Right renal cortex interstitium (tissue), 3 donors: Measurements from ENCODE around the gene MYBPC3. TPM values are rescaled to one million over a fixed set of nuclear protein-coding genes. Genes with fewer than 3 reads are reported as not detected.
A peak's percentile ranks its signal among the peaks of the same experiment; 100 is the strongest.

ENCODE experiments used
- DNase-seq, 3 donors: peaks; one replicate each; pipeline ENCODE4 v3.0.0-alpha.2; 2013; ENCODE audit warnings: low read depth in 3 of 3, low spot score in 2 of 3
- polyA plus RNA-seq, 3 donors: library from polyadenylated mRNA; unstranded; fragments of 120-200 nt; gene quantifications; one replicate each; pipeline ENCODE4 v1.2.1, GENCODE V29; 2013; ENCODE audit not compliant: insufficient read length in 3 of 3

MYBPC3 gene
- polyA plus RNA-seq, 3 donors: 0.08 to 0.64 (median 0.18) TPM

- no peak for DNase-seq
Observed at GRCh38 chr11:47387944-47388696, 35.6 kb upstream of the MYBPC3 start.

DNA sequence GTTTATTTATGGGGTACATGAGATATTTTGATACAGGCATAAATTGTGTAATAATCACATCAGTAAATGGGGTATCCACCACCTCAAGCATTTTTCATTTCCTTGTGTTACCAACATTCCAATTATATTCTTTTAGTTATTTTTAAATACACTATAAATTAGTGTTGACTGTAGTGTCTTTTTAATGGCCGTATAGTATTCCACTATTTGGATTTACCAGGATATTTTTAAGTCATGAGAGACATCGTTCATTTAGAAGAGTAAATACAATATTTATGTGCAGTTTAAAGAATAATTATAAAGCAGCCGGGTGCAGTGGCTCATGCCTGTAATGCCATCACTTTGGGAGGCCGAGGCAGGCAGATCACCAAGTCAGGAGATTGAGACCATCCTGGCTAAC is 32.0 kb upstream of the MYBPC3 start:
- DNase-seq: no peak

DNA sequence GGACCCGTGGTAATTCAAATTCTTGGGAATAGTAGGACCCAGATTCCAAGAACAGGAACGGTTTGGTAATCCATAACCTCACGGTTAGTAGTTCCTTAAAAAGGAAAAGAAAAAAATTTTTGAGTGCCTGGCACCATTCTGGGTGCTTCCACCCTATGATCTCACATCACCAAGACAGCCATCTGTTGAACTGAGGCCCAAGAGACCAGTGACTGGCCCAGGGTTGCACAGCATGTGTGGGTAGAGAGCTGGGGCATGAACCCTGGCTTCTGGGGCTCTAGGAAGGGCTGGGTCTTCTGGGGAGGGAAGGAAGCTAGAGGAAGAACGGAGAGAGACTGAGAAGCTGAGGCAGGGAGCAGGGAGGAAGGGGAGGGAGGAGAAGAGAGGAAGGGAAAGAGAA is 30.6 kb upstream of the MYBPC3 start:
- no peak for DNase-seq

DNA sequence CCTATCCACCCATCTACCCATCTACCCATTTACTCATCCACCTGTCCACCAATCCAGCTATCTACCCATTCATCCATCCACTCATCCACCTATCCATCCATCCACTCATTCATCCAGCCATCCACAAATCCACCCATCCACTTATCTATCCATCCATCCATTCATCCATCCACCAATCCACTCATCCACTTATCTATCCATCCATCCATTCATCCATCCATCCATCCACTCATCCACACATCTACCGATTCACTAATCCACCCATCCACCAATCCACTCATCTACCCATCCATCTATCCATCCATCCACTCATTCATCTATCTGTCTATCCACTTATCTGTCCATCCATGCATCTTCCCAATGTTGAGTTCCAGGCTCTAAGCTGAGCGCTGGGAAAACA is 27.6 kb upstream of the MYBPC3 start:
- no peak for DNase-seq

GRCh38 chr11:47379317-47379716 is 26.8 kb upstream of the MYBPC3 start:
- DNase-seq: no peak

- no peak for DNase-seq
Observed at GRCh38 chr11:47378836-47379170, 26.3 kb upstream of the MYBPC3 start.

- no peak for DNase-seq
Observed at GRCh38 chr11:47378010-47378835, 25.7 kb upstream of the MYBPC3 start, which contains the start of gene SPI1. TSS of gene SPI1 (minus strand) at chr11:47378547. CDS start at chr11:47378353, 194 bp downstream.

GRCh38 chr11:47377571-47378009 is 25.1 kb upstream of the MYBPC3 start:
- DNase-seq: no peak

GRCh38 chr11:47376525-47377371 is 24.2 kb upstream of the MYBPC3 start:
- DNase-seq: no peak

DNA sequence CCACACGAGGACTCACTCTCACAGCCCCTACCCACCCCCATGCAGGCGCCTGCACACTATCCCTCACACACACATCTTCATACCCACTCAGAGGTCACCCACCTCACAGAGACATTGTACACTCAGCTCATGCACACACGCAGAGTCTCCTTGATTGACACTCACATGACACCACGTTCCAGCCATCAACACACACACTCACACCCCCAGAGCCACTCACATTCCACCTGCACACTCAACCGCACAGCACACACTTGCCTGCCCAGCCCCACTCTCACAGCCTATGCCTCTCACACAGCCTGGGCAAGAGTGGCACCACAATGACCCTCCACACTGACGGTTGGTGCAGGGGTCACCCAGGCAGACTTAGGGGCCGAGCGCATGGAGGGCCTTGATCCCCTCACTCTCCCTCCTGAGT is 23.6 kb upstream of the MYBPC3 start:
- no peak for DNase-seq

- no peak for DNase-seq
Observed at GRCh38 chr11:47375546-47376085, 23.1 kb upstream of the MYBPC3 start.

DNA sequence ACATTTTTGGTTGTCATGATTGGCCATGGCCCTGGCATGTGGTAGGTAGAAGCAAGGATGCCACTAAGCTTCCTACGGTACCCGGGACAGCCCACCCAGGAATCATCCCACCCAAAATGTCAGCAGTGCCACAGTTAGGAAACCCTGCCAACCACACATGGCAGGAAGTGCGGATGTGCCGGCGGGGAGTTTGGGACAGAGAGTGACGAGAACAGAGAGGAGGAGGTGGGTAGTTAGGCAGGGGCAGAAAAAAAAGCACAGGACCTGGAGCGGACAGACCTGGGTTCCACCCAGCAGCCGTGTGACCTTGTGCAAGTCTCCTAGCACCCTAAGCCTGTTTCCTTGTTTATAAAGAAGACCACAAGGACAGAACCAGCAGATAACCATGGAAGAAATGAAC is 22.5 kb upstream of the MYBPC3 start:
- no peak for DNase-seq

GRCh38 chr11:47374720-47375019 is 22.2 kb upstream of the MYBPC3 start:
- DNase-seq: no peak

DNA sequence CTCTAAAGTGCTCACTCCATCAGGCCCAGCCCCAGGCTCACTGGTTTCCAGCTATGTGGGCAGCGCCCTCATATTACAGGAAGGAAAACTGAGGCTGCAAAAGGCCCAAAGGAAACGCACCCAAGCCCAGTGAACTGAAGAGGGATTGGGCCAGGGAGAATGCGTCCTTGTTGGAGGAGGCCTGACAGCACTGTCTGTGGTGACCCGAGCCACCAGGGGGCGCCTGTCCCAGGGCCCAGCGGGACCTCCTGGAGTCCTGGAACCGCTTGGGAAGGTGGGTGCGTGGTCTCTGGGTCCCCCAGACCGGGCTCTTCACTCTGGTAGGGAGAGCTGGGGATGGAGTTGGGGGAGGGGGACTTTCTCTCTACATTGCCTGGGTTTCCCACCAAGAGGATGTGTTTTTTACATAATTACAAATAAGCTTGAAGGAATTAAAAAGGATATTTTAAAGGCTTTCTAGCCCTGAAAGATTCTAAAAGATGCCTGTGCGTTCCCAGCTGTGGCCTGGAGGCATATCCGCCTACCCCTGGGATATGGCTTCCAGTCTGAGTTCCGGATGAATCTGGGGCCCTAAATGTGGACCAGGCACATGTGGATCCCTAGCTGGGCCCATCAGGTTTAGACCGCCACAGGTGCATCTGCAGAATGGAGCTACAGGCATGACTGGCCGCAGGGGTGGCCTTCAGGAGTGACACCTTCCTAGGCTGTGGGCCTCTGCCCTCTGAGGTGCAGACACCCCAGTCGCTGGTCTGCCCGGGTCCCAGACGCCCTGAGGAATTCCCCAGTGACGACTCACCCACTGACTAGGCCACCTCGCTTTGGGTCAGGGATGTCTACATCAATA is 21.6 kb upstream of the MYBPC3 start:
- DNase-seq: peak in 2 of 3 donors; percentile 45 to 54

DNA sequence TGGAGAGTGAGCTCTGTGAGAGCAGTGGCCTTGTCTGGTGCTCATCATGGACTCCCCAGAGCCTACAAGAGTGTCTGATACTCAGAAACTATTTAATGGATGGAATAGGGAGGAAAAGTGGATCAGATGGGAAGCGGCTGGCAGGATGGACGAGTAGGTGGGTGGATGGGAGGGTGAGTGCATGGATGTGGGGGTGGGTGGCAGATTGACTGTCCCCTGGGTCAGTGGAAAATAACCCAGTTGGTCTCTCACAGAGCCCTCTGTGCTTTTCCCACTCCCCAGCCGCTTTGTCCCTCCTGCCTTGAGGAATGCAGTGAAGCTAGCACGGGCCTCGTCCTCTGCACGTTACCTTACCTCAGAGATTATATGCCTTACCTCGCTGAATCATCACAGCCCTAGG is 19.9 kb upstream of the MYBPC3 start:
- no peak for DNase-seq

DNA sequence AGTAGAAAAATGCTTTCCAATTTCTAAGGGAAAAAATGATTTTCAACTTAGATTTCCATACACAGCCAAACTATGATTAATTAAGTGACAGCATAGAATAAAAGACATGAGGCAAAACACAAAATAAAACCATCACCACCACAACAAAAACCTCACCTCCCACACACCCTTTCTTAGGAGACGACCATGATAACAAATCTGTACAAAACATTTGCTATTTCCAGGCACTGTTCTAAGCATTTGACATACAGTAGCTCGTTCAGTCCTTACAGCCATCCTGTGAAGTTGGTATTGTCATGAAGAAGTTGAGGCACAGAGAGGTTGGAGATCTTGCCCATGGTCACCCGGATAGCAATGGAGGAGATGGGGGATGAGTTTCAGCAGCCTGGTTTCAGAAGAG is 17.2 kb upstream of the MYBPC3 start:
- no peak for DNase-seq

- DNase-seq: no peak
Observed at GRCh38 chr11:47366020-47366490, 13.6 kb upstream of the MYBPC3 start.

- no peak for DNase-seq
Observed at GRCh38 chr11:47361419-47361818, 8.9 kb upstream of the MYBPC3 start.

DNA sequence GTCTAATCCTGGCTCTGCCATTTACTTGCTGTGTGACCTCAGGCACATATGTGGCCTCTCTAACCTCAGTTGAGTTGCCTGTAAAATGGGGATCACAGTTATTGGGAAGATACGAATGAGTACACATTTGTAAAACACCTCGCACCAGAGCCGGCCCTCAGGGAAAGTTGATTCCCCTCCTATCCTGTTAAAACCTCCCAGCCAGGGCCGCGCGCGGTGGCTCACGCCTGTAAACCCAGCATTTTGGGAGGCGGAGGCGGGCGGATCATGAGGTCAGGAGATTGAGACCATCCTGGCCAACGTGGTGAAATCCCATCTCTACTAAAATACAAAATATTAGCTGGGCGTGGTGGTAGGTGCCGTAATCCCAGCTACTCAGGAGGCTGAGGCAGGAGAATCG is 7.8 kb upstream of the MYBPC3 start:
- no peak for DNase-seq

GRCh38 chr11:47359586-47359985 is 7.1 kb upstream of the MYBPC3 start:
- no peak for DNase-seq
